Adrenal gland (tissue), 12 donors: ENCODE measurements around the gene CXXC5. TPM values are rescaled to one million over a fixed set of nuclear protein-coding genes. Genes with fewer than 3 reads are reported as not detected.
"Not testable (repeated sequence)": the region's sequence is repeated elsewhere in the genome, so short reads cannot be mapped to it uniquely, and the experiment has no call there.

Experiments
- DNase-seq, 7 donors: peaks; one replicate each; pipeline ENCODE4 v3.0.0-alpha.2; 2019 to 2020
- H3K27ac ChIP-seq, 5 donors: fragments of 200-600 bp; sonication (generic) in 4 of 5; 1 replicate in 3 of 5; 2 replicates in 2 of 5; pipeline versions ENCODE4 v1.5.1 to v1.8.0; 2016 to 2020; ENCODE audit warnings: mild to moderate bottlenecking in 1 of 5
- H3K27me3 ChIP-seq: fragments of 200-600 bp; 2 replicates; pipeline ENCODE4 v1.8.0; 2021
- H3K36me3 ChIP-seq, 2 donors: fragments of 200-600 bp; replicated peaks in 1 of 2; 1 replicate in 1 of 2; 2 replicates in 1 of 2; pipeline versions ENCODE4 v1.5.1 to v1.8.0; 2018 to 2022
- H3K4me1 ChIP-seq, 2 donors: fragments of 200-600 bp; replicated peaks in 1 of 2; 1 replicate in 1 of 2; 2 replicates in 1 of 2; pipeline versions ENCODE4 v1.5.1 to v1.8.0; 2018 to 2021
- H3K4me3 ChIP-seq, 4 donors: fragments of 200-600 bp; sonication (generic) in 3 of 4; one replicate each; pipeline ENCODE4 v1.5.1; 2016 to 2018
- H3K9me3 ChIP-seq, 3 donors: fragments of 200-600 bp; sonication (generic) in 1 of 3; replicated peaks in 1 of 3; 1 replicate in 2 of 3; 2 replicates in 1 of 3; pipeline versions ENCODE4 v1.5.1 to v1.8.0; 2016 to 2021
- POLR2A ChIP-seq, 2 donors: fragments of 450-650 bp; IDR thresholded peaks; one replicate each; pipeline ENCODE4 v1.6.1; 2017; ENCODE audit warnings: antibody characterized with exemption in 2 of 2, mild to moderate bottlenecking in 2 of 2, moderate library complexity in 1 of 2
- WGBS, 4 donors: extraction: QIAGEN DNeasy Blood & Tissue Kit in 2 of 4; methylation state at CpG; one replicate each; pipeline versions ENCODE4 v1.1.5 to v1.1.7; 2013 to 2017; 5-methylcytosine and 5-hydroxymethylcytosine counted together
- intact Hi-C, 2 donors: fragments of 100-400 bp; cut with DNase I; formaldehyde crosslinking; loops; one replicate each; pipeline versions ENCODE4 v1.14.1 to v1.15.0; 2022 to 2023
- polyA plus RNA-seq, 3 donors: library from polyadenylated mRNA; stranded (reverse); fragments of 200-250 nt in 2 of 3; fragments of 350-450 nt in 1 of 3; fragmentation: Illumina TruSeq in 1 of 3; extraction: RNeasy Lipid Tissue Mini Kit (QIAGEN cat#74804) in 1 of 3; gene quantifications; one replicate each; pipeline ENCODE4 v1.2.3, GENCODE V29; 2013 to 2014
- total RNA-seq, 9 donors: library from RNA; depleted of rRNA in 4 of 9; stranded (reverse); fragments of >200 nt in 4 of 9; fragments of 120-200 nt in 1 of 9; fragmentation: NEBNext Ultra II Directional in 1 of 9; extraction: Animal tissue kit (Norgen Biotek cat#: 25700) in 1 of 9; gene quantifications; one replicate each; pipeline versions ENCODE4 v1.1.0 to v1.2.4, GENCODE V29; 2013 to 2023
- TF ChIP-seq, protein P1 (sequence below), 6 experiments: fragments of 450-650 bp in 4 of 6; fragments of 200-600 bp in 2 of 6; sonication (generic) in 1 of 6; IDR thresholded peaks; 1 replicate in 5 of 6; 2 replicates in 1 of 6; pipeline versions ENCODE4 v1.5.1 to v1.8.0; 2016 to 2021; ENCODE audit warnings: antibody characterized with exemption in 6 of 6, mild to moderate bottlenecking in 2 of 6, moderate library complexity in 1 of 6
- donor health status: healthy with polysubstance abuse.
- donor health status: Bipolar disorder and iron deficiency.
- donor health status: DM: yes; HTN: yes; CAD: no.
- donor health status: DM: no; HTN: no; CAD: no.
- donor health status: DM: no; HTN: no; CAD: no.
- donor health status: DM: yes; HTN: yes; CAD: no.

CXXC5 gene
- total and polyA plus RNA-seq, 12 donors, result 16.2 to 79.3 (median 34.7) TPM

DNA sequence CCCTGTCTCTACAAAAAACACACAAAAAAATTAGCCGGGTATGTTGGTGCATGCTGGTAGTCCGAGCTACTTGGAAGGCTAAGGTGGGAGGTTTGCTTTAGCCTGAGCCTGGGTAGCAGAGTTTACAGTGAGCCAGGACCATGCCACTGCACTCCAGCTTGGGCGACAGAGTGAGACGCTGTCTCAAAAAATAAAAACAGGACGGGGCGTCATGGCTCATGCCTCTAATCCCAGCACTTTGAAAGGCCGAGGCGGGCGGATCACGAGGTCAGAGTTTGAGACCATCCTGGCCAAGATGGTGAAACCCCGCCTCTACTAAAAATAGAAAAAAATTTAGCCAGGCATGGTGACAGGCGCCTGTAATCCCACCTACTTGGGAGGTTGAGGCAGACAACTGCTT is 46.7 kb upstream of the CXXC5 start:
- Histone ChIP-seq H3K27me3 (no peaks in the 10 kb centered on the region), H3K27ac (no peak overlapping the region), H3K9me3 (no peaks in the 10 kb centered on the region), H3K4me3 (no peak overlapping the region), H3K4me1 (peaks cover 0 to 7% of the 10 kb centered on the region in 2 donors), H3K36me3 (peaks cover 0 to 33% of the 10 kb centered on the region in 2 donors)
- DNase-seq, result peak in 1 of 7 donors; percentile 43
- 94 to 95% (median 95%) methylated on average over 10 to 12 of the region's 12 CpGs for WGBS, 4 donors
- no peak for TF ChIP-seq POLR2A (IDR thresholded peaks at IDR 0.05)
- TF ChIP-seq, protein P1, sequence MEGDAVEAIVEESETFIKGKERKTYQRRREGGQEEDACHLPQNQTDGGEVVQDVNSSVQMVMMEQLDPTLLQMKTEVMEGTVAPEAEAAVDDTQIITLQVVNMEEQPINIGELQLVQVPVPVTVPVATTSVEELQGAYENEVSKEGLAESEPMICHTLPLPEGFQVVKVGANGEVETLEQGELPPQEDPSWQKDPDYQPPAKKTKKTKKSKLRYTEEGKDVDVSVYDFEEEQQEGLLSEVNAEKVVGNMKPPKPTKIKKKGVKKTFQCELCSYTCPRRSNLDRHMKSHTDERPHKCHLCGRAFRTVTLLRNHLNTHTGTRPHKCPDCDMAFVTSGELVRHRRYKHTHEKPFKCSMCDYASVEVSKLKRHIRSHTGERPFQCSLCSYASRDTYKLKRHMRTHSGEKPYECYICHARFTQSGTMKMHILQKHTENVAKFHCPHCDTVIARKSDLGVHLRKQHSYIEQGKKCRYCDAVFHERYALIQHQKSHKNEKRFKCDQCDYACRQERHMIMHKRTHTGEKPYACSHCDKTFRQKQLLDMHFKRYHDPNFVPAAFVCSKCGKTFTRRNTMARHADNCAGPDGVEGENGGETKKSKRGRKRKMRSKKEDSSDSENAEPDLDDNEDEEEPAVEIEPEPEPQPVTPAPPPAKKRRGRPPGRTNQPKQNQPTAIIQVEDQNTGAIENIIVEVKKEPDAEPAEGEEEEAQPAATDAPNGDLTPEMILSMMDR (IDR thresholded peaks at IDR 0.05), result no peak
- intact Hi-C loops, result no loop called here

DNA sequence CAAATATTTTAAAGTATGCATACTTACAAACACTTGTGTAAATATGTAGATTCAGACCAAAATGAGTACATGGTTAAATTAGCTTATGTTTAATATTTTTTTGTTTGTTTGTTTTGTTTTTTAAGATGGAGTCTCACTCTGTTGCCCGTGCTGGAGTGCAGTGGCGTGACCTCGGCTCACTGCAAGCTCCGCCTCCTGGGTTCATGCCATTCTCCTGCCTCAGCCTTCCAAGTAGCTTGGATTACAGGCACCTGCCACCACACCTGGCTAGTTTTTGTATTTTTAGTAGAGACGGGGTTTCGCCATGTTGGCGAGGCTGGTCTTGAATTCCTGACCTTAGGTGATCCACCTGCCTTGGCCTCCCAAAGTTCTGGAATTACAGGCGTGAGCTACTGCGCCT is 46.2 kb upstream of the CXXC5 start:
- 80 to 87% (median 85%) methylated on average over 9 of the region's 9 CpGs for WGBS, 4 donors
- H3K27ac ChIP-seq, H3K4me3 ChIP-seq, H3K9me3 ChIP-seq, intact Hi-C loops, H3K4me1 ChIP-seq, H3K27me3 ChIP-seq: not testable (repeated sequence)
- peaks cover 0 to 33% of the 10 kb centered on the region in 2 donors for H3K36me3 ChIP-seq
- DNase-seq, result peak in 2 of 7 donors; percentile 29 to 52

DNA sequence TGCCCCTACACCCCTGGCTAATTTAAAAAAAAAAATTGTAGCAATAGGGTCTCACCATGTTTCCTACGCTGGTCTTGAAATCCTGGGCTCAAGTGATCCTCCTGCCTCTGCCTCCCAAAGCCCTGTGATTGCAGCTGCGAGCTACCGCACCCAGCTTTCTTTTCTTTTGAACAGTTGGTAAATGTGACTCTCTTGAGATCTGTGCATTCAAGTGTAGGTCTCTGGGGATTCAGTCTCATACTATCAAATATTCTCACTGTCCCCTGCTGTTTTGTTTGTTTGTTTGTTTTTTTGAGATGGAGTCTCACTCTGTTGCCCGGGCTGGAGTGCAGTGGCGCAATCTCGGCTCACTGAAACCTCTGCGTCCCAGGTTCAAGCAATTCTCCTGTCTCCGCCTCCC is 42.3 kb upstream of the CXXC5 start:
- Histone ChIP-seq H3K36me3 (peaks cover 0 to 24% of the 10 kb centered on the region in 2 donors), H3K27ac (no peak overlapping the region), H3K27me3 (no peaks in the 10 kb centered on the region), H3K9me3 (no peaks in the 10 kb centered on the region), H3K4me3 (no peak overlapping the region), H3K4me1 (peaks cover 0 to 5% of the 10 kb centered on the region in 2 donors)
- 90 to 96% (median 94%) methylated on average over 8 of the region's 8 CpGs for WGBS, 4 donors
- intact Hi-C loops, result no loop called here
- no peak for DNase-seq
- TF ChIP-seq, protein P1 (IDR thresholded peaks at IDR 0.05), result no peak
- TF ChIP-seq POLR2A (IDR thresholded peaks at IDR 0.05), result no peak

DNA sequence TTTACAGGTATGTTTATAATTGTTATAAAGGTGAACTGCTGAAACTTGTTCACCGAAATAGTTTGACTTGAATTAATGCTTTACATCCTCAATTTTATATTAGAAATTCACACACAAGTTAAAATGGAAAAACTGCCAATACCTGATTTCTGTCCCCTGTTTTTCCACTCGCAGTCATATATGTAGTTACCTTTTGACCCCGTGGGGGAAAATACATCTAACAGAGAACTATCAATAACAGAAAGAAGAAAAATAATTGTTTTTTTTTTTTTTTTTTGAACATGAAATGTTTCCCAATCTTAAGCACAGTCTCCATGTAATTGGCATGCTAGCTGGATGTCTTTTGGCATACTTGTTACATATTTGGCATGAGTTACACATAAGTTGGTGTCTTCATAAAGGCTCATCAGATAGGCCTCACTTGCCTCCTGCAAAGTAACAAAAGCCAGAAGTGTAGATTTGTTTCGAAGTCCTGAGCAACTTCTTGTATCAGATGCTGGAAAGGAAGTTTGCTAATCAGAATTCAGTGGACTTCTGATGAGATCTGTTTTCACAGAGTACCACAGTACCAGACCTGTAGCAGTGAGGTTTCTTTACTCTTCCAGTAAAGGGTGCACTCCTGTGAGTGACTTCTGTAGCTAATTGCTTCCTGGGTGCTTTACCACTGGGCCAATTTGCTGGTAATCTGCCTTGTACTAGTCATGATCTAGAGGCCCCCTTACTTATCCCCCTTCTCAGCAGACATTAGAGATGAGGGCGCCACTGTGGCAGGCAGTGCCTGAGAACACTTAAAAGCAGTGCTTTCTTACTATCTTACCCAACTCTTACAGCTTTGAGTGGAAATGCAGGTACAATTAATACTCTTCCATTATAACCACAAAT is 36.2 kb upstream of the CXXC5 start:
- H3K27me3 ChIP-seq, result no peaks in the 10 kb centered on the region
- H3K9me3 ChIP-seq, result no peaks in the 10 kb centered on the region
- DNase-seq, result no peak
- 91 to 96% (median 95%) methylated on average over 5 of the region's 5 CpGs for WGBS, 4 donors
- H3K4me1 ChIP-seq, result peaks cover 0 to 18% of the 10 kb centered on the region in 2 donors
- intact Hi-C loops, result no loop called here
- no peak overlapping the region for H3K4me3 ChIP-seq
- H3K36me3 ChIP-seq, result peaks cover 0 to 13% of the 10 kb centered on the region in 2 donors
- TF ChIP-seq POLR2A (IDR thresholded peaks at IDR 0.05), result no peak
- TF ChIP-seq, protein P1 (IDR thresholded peaks at IDR 0.05), result no peak
- peak overlapping the region in 1 of 5 donors; percentile 11 for H3K27ac ChIP-seq
